SK-N-SH (cell line): ENCODE measurements around the gene NOL7.

Source experiments
- CTCF ChIP-seq: fragments of 200-600 bp; sonication (generic); IDR thresholded peaks from 2 replicates; pipeline ENCODE4 v1.6.1; 2017; ENCODE audit warnings: antibody characterized with exemption, mild to moderate bottlenecking, moderate library complexity
- EP300 ChIP-seq, 2 experiments: IDR thresholded peaks; 2 replicates each; pipeline versions ENCODE4 v1.4.0 to v1.6.1; 2012; ENCODE audit warnings: borderline replicate concordance in 1 of 2, low read depth in 1 of 2, low read length in 1 of 2
- GABPA ChIP-seq: IDR thresholded peaks from 2 replicates; pipeline ENCODE4 v1.4.0; 2012; ENCODE audit warnings: low read depth, mild to moderate bottlenecking
- MXI1 ChIP-seq: IDR thresholded peaks from 2 replicates; pipeline ENCODE4 v1.6.1; 2012; ENCODE audit warnings: mild to moderate bottlenecking, low read depth, low read length, improper control_type of control experiment

- TF ChIP-seq CTCF (no peak), GABPA (no peak), MXI1 (no peak), EP300 (IDR thresholded peaks at IDR 0.05; ENCODE audit: borderline replicate concordance in 1 of 2, low read depth in 1 of 2, low read length in 1 of 2) (no peak)
These were observed 45.8 kb downstream of the NOL7 start for GRCh38 chr6:13660893-13661292.
